NCI-H69 (cell line): ENCODE data around the gene TLR7.

Experiments
- DNase-seq: peaks from one replicate; lab custom pipeline; 2025; lab: John Stamatoyannopoulos, UW

The TLR7 gene

GRCh38 chrX:12866451-12867377 lies at the start of gene TLR7:
Gene TLR7, plus strand, starts transcription at chrX:12867072. Its CDS starts 507 bp downstream, at chrX:12867579.
- no peak for DNase-seq

- no peak for DNase-seq
These were observed 49.3 kb upstream of the TLR7 start for GRCh38 chrX:12817528-12817927.

DNA sequence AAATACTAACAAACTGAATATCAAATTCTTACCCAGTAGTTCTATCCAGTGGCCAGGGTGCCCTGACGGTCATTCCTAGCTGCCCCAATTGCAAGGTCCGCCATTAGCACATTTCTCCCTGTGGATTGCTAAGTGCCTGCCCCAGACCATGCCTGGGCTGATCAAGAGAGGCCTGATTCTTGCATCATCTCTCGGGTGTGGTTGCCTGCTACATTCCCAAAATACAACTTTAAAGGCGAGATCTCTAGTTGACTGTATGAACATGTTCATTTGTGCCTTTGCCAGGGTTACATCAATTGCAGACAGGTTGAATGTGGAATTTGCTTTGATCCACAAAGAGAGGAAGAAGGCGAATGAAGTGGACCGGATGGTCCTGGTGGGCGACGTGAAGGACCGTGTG lies 47.6 kb upstream of the TLR7 start:
- DNase-seq: no peak

DNA sequence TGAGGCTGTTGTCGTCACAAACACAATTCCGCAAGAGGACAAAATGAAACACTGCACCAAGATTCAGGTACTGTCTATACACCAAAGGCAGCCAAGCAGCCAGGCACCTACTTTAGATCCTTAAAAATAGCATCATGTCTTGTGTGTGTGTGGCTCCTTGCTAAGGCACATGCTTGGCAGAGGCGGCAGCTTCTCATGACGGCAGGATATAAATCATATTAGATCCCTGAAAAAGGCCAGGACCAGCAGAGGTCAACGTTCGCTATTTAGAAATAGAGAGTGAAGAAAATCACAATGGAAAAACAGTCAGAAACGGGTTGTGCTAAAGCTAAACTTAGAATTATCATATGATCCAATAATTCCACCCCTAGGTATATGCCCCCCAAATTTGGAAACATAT lies 46.1 kb upstream of the TLR7 start:
- DNase-seq: no peak

- DNase-seq: no peak
These were observed 41.9 kb upstream of the TLR7 start for GRCh38 chrX:12824944-12825343.

GRCh38 chrX:12825801-12826200 lies 41.1 kb upstream of the TLR7 start:
- DNase-seq: no peak

DNA sequence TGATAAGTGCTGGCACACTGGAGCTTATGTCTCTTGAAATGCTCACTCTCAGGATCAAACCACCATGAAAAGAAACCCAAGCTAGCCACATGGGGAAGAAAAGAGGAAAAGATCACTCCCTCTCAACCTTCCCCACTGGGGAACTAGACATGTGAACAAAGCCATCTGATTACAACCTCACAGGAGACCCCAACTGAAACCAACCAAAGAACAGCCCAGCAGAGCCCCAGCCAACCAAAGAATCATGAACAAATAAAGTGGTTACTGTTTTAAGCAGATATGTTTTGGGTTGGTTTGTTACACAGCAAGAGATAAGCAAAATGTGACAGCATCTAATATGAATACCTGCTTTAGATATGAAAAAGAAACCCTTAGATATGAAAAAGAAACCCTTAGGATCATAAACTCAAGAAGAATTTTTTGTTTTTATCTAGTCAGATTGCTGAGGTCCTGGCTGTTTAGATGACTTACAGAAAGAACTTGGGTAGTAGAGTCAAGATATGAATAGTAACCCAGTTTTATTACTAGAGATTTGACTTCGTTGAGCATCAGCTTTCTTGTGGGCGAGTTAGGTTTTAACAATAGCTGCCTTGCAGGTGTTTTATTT lies 23.7 kb upstream of the TLR7 start:
- DNase-seq: no peak

DNA sequence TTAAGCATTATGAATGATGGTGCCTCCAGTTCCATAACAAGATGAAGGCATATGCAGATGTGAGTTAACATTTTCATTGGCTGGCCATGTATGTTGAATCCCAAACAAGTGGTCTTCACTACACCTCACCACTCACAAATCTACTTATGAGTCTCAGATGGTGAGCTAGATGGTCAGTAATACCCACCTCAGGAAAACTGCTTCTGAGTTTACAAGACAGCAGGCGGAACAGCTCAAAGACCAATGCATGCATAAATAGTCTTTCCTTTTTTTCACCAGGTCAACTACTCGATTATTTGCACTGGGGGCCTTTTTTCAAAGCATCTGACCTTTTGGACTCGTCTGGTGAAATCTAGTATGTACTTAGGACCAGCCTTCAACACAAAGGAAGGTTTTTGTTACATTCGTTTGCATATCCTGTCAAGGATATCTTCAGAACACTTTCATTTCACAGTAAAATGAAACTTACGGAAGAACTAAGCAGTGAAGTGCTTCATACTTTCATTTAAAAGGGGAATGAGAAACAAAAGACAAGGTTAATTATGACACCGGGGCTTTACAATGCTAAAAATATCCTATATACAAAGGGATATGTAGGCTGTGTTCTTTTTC lies 23.1 kb upstream of the TLR7 start:
- no peak for DNase-seq

DNA sequence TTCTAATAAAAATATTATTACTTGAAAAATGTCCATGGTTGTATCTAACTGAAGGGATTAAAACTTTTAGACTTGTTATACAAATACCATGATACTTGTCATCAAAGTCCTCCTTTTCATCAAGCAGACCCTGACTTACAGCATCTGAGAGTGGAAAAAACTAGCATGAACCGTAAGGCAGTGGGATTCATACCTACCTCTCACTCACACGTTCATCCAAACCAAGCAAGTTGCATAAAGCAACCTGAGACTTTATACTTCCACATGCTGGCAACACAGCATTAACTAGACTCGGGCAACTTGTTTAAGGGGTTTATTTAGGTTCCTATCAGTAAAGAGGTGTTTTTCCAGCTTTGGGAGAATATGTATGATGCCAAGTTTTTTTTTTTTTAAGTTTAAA lies 22.6 kb upstream of the TLR7 start:
- DNase-seq: no peak

DNA sequence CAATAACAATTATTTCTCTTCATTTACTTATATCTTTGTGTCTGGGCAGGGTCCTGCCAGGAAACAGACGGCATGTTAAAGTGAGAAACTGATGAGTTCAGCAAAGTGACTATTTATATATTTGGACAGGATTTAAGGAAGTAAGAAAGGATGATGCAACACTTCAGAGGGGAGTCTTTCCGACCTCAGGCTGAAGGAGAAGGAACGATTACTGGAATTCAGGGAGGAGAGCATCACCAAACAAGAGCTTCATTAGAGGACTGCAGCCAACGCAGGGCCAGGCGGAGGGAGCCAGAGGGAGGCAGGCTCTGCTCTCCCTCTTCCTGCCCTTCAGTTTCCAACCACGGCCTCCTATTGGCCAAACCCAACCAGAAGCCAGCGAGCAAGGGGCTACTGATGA lies 1.5 kb upstream of the TLR7 start:
- no peak for DNase-seq

GRCh38 chrX:12867685-12868084 lies 813 bp downstream of the TLR7 start:
- no peak for DNase-seq

DNA sequence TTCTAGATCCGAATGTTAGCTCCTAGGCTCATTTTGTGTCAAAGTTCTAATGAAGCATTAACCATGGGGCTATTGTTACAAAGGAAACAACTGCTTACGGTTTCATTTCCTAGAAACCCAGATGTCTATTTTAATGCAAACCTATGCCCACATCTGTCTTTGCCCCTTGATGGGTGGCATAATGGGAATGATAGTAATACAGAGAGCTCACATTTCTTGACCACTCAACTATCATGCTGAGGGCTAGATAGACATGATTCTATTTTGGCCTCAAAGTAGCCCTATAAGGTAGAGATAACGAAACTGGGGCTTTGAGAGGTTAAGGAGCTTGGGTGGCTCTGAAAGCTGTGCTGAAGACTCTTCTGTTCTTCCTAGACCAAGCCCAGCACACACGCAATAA lies 1.9 kb downstream of the TLR7 start:
- no peak for DNase-seq

GRCh38 chrX:12871257-12871656 lies 4.4 kb downstream of the TLR7 start:
- no peak for DNase-seq

GRCh38 chrX:12872741-12873140 lies 5.9 kb downstream of the TLR7 start:
- no peak for DNase-seq

DNA sequence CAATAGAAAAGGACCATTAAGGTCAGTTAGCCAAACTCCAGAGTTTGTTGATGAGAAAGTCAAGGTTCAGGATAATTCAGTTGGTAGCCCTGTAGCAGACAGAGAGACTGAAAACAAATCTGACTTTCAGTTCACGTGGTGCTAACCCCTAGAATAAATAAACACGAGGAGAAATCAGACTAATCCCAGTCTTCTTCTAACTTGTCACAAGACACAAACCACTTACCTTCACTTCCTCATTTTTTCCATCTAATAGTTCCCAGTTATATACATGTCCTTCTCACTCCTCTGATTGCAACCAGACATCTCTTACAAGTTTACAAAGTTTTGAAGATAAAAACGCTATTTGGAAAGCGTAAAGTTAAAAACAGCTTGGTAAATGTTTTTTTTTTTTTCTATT lies 7.7 kb downstream of the TLR7 start:
- no peak for DNase-seq

DNA sequence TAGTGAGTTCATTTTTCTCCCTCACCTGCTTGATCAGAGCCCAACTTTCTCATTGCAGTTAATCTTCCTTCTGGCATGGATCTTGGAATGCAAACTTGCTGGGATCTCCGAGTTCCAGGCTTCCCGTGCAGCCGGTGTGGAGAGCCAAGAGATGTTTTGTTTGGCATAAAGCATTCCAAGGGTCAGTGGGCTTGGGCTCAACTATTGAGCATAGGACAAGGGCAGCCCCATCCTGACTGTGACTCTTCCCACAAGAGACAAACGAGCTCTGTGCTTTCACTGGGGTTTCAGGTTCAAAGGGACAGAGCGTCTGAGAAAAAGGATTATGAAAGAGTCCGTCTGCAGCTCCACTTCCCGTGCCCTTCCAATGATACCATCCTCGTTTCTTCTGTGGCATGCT lies 10.5 kb downstream of the TLR7 start:
- no peak for DNase-seq

DNA sequence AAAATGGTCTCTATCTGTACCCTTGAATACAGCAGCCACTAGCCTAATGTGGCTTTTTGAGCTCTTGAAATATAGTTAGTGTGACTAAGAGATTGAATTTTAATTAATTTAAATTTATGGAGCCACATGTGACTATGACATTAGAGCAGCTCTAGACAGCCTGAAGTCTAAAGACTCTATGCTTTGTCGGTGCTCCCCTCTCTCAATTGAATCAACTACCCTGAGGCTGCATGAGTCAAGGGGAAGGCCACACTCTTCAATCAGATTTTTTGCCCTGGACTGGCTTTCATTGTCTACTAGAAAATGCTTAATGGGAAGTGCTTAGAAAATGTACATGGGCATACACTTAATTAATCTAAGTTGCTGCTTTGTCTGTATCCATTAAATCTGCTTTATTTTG lies 11.7 kb downstream of the TLR7 start:
- DNase-seq: no peak

- no peak for DNase-seq
These were observed 15.0 kb downstream of the TLR7 start for GRCh38 chrX:12881914-12882313.

GRCh38 chrX:12885508-12885907 lies 18.6 kb downstream of the TLR7 start:
- no peak for DNase-seq

DNA sequence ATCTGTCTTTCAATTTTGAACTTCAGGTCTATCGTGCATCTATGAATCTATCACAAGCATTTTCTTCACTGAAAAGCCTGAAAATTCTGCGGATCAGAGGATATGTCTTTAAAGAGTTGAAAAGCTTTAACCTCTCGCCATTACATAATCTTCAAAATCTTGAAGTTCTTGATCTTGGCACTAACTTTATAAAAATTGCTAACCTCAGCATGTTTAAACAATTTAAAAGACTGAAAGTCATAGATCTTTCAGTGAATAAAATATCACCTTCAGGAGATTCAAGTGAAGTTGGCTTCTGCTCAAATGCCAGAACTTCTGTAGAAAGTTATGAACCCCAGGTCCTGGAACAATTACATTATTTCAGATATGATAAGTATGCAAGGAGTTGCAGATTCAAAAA lies 19.7 kb downstream of the TLR7 start:
- no peak for DNase-seq

GRCh38 chrX:12887141-12887540 lies 20.3 kb downstream of the TLR7 start:
- DNase-seq: no peak

DNA sequence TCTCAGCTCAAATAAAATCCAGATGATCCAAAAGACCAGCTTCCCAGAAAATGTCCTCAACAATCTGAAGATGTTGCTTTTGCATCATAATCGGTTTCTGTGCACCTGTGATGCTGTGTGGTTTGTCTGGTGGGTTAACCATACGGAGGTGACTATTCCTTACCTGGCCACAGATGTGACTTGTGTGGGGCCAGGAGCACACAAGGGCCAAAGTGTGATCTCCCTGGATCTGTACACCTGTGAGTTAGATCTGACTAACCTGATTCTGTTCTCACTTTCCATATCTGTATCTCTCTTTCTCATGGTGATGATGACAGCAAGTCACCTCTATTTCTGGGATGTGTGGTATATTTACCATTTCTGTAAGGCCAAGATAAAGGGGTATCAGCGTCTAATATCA lies 20.9 kb downstream of the TLR7 start:
- no peak for DNase-seq

GRCh38 chrX:12890467-12890866 lies 23.6 kb downstream of the TLR7 start:
- DNase-seq: no peak
